ENCODE results near the gene OR7G3.

Gene OR7G3

DNA sequence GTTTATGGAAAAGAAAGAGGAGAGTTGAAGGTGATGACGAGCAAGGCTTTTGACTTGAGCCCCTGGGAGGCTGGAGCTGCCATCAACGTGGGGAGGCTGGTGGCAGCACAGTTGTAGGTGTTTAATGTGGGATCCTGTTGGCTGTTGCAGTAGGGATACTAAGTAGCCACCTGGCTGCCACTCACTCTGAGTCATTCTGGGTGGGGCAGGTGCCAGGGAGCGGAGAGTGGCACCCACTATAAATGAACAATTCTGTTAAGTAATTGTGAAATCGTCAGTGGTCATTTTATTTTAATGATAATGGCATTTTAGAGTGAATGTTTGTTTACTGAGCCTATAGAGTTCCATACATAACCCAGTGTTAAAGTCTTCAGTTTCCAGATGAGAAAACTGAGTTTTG is 23.2 kb upstream of the OR7G3 start:
- no peaks in the 10 kb centered on the region for H3K4me1 ChIP-seq (ENCODE audit: control insufficient read depth, insufficient read depth, low read length, unreplicated experiment)
- H3K36me3 ChIP-seq (ENCODE audit: insufficient read depth, low read length) = peaks cover 37% of the 10 kb centered on the region
- peaks cover 95% of the 10 kb centered on the region for H3K79me2 ChIP-seq (ENCODE audit: control insufficient read depth, insufficient read depth, low read length, unreplicated experiment)

DNA sequence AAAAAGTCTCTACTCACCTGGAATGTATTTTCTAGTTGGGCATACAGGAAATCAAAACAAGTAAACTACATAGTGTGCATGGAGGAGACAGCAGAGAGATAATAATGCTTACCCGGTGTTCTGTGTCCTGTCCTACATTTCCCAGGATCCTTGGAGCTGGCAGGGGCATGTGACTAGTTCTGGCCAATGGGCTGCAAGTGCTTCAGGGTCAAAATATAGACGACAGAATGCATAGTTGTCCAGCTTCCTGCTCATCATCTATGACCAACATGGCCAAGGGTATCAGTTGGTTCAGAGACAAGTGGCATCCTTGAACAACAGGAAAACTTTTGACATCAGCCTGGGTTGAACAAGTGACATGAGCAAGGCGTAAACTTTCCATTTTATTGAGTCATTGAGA is 21.9 kb upstream of the OR7G3 start:
- Histone ChIP-seq H3K36me3 (ENCODE audit: insufficient read depth, low read length) (peaks cover 42% of the 10 kb centered on the region), H3K27me3 (ENCODE audit: insufficient read depth, low read length) (no peaks in the 10 kb centered on the region), H3K4me3 (ENCODE audit: low read depth, low read length) (no peak overlapping the region), H3K27ac (ENCODE audit: low read depth, low read length) (no peak overlapping the region), H3K79me2 (ENCODE audit: control insufficient read depth, insufficient read depth, low read length, unreplicated experiment) (peaks cover 94% of the 10 kb centered on the region), H3K4me1 (ENCODE audit: control insufficient read depth, insufficient read depth, low read length, unreplicated experiment) (no peaks in the 10 kb centered on the region), H2AFZ (ENCODE audit: low read length, unreplicated experiment) (no peak overlapping the region)

More for the DNA sequence above, 23.2 kb upstream of the OR7G3 start:
- Histone ChIP-seq H2AFZ (ENCODE audit: low read length, unreplicated experiment) (no peak overlapping the region), H3K4me3 (ENCODE audit: low read depth, low read length) (no peak overlapping the region), H3K27ac (ENCODE audit: low read depth, low read length) (no peak overlapping the region), H3K27me3 (ENCODE audit: insufficient read depth, low read length) (no peaks in the 10 kb centered on the region)

DNA sequence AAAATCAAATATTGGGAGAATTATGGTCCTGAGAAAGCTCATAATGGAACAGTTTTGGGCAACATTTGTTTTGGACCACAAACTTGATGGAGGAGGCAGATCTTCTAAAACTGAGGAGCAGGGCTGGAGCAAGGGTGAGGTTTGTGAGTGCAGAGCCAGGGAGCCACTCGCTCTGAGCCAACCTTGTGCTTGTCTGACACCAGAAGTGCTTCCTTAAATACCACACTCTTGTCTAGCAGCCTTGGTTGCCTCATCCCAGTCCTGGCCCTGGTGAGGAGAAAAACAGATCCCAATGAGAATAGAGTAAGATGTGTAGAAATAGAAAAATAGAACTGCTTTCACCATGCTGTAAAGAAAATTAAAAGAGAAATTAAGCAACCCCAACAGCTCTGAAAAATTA is 20.1 kb upstream of the OR7G3 start:
- H3K4me3 ChIP-seq (ENCODE audit: low read depth, low read length) = no peak overlapping the region
- peaks cover 95% of the 10 kb centered on the region for H3K79me2 ChIP-seq (ENCODE audit: control insufficient read depth, insufficient read depth, low read length, unreplicated experiment)
- peaks cover 4% of the 10 kb centered on the region for H3K4me1 ChIP-seq (ENCODE audit: control insufficient read depth, insufficient read depth, low read length, unreplicated experiment)
- no peaks in the 10 kb centered on the region for H3K27me3 ChIP-seq (ENCODE audit: insufficient read depth, low read length)
- no peak overlapping the region for H2AFZ ChIP-seq (ENCODE audit: low read length, unreplicated experiment)
- no peak overlapping the region for H3K27ac ChIP-seq (ENCODE audit: low read depth, low read length)
- H3K36me3 ChIP-seq (ENCODE audit: insufficient read depth, low read length) = peaks cover 36% of the 10 kb centered on the region

DNA sequence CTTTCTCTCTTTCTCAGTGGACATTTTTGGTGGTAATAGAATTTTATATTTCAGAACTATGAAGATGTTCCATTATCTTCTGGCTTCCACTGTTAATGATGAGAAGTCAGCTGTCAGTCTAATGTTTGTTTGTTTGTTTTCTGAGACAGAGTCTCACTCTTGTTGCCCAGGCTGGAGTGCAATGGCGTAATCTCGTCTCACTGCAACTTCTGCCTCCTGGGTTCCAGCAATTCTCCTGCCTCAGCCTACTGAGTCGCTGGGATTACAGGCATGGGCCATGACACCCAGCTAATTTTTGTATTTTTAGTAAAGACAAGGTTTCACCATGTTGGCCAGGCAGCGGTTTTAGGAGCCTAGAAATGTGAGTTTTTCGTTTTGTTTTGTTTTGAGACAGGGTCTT is 18.2 kb upstream of the OR7G3 start:
- H3K4me3 ChIP-seq (ENCODE audit: low read depth, low read length) = no peak overlapping the region
- H3K27me3 ChIP-seq (ENCODE audit: insufficient read depth, low read length) = no peaks in the 10 kb centered on the region
- H3K79me2 ChIP-seq (ENCODE audit: control insufficient read depth, insufficient read depth, low read length, unreplicated experiment) = peaks cover 93% of the 10 kb centered on the region
- peaks cover 11% of the 10 kb centered on the region for H3K4me1 ChIP-seq (ENCODE audit: control insufficient read depth, insufficient read depth, low read length, unreplicated experiment)
- H2AFZ ChIP-seq (ENCODE audit: low read length, unreplicated experiment) = no peak overlapping the region
- no peak overlapping the region for H3K27ac ChIP-seq (ENCODE audit: low read depth, low read length)
- H3K36me3 ChIP-seq (ENCODE audit: insufficient read depth, low read length) = peaks cover 30% of the 10 kb centered on the region

DNA sequence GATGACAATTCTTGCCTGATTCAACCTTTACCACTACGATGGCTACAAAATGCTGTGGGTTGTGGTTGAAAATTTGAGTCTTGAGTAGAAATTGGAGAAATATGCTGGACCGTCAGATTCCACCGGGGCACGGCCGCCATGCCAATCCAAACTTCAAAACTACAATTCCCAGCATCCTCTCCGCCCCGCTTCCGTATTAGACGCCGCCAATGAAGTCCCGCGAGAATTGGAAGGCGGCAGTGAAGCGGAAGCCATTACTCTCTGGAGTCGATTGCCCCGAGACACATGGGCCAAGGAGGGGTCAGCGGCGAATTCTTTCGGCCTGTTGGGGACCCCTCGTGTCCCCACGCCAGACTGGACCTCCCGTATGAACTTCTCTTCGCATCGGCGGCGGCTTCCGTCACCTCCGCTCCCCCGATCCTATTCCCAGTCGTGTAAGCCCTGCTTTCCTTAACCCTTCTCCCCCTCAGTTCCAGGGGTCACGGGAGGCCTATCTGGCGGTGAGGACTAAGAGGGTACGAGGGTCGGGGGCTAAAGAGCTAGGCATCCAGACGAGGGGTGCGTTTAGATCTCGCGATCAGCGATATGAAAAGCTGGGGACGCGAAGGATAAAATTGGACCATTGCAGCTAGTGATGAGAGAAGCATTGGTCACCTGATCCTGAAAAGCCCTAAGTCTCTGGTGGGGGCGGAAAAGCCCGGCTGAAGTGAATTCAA is 13.6 kb upstream of the OR7G3 start, which contains the start of gene ZNF317:
Gene ZNF317 (plus strand): TSS at position 239 of the 716 bp plus-strand sequence. CDS start 15,620 bp downstream, outside the sequence.
- Histone ChIP-seq H3K27ac (ENCODE audit: low read depth, low read length) (peak within 1 kb of the TSS; percentile 69), H3K27me3 (ENCODE audit: insufficient read depth, low read length) (no peaks in the 10 kb centered on the region), H3K4me1 (ENCODE audit: control insufficient read depth, insufficient read depth, low read length, unreplicated experiment) (peaks cover 11% of the 10 kb centered on the region), H3K36me3 (ENCODE audit: insufficient read depth, low read length) (peaks cover 17% of the 10 kb centered on the region), H3K4me3 (ENCODE audit: low read depth, low read length) (peak within 1 kb of the TSS; percentile 99), H3K79me2 (ENCODE audit: control insufficient read depth, insufficient read depth, low read length, unreplicated experiment) (peaks cover 50% of the 10 kb centered on the region), H2AFZ (ENCODE audit: low read length, unreplicated experiment) (peak within 1 kb of the TSS; percentile 98)

DNA sequence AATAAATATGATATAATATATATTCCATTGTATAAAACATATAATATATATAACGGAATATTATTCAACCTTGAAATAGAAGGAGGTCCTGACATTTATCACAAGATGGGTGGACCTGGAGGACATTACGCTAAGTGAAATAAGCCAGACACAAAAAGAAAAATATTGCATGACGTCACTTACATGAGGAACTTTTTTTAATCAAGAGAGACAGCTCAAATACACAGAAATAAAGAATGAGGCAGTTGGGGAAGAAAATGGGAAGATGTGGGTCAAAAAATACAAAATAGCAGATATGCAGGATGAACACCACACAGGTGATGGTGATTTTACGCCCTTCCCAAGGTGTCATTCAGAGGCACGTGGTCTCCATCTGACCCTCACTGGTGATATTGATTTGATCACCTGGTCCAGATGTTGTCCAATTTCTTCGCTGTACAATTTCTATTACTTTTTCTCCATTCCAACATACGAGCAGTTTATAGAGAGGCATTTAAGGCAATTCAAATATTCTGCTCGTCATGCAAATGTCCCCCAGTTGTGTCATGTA is 12.9 kb upstream of the OR7G3 start:
- Histone ChIP-seq H3K4me1 (ENCODE audit: control insufficient read depth, insufficient read depth, low read length, unreplicated experiment) (peaks cover 11% of the 10 kb centered on the region), H3K36me3 (ENCODE audit: insufficient read depth, low read length) (peaks cover 13% of the 10 kb centered on the region), H3K27ac (ENCODE audit: low read depth, low read length) (no peak overlapping the region), H3K27me3 (ENCODE audit: insufficient read depth, low read length) (no peaks in the 10 kb centered on the region), H3K79me2 (ENCODE audit: control insufficient read depth, insufficient read depth, low read length, unreplicated experiment) (peaks cover 44% of the 10 kb centered on the region), H2AFZ (ENCODE audit: low read length, unreplicated experiment) (peak overlapping the region; percentile 98), H3K4me3 (ENCODE audit: low read depth, low read length) (peak overlapping the region; percentile 99)

DNA sequence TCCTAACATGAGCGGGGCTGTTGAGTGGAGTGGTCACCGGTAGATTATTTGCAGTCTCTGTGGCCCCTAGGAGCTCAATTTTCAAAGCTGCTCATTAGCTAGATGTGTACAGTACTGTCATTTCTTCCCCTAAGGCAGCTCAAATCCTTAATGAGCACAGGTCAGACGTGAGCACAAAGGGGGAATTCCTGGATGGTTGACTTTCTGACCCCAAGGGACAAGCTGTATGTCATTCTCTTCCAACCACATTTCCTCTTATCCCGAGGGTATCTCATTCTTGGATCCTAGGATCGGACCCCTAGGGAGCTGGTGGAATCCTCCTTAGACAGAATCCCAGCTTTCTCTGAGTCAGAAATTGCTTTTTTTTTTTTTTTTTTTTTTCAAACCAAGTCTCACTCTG is 5.7 kb upstream of the OR7G3 start:
- Histone ChIP-seq H3K36me3 (ENCODE audit: insufficient read depth, low read length) (no peaks in the 10 kb centered on the region), H3K4me1 (ENCODE audit: control insufficient read depth, insufficient read depth, low read length, unreplicated experiment) (peaks cover 5% of the 10 kb centered on the region), H3K4me3 (ENCODE audit: low read depth, low read length) (no peak overlapping the region), H2AFZ (ENCODE audit: low read length, unreplicated experiment) (no peak overlapping the region), H3K27me3 (ENCODE audit: insufficient read depth, low read length) (no peaks in the 10 kb centered on the region), H3K27ac (ENCODE audit: low read depth, low read length) (no peak overlapping the region), H3K79me2 (ENCODE audit: control insufficient read depth, insufficient read depth, low read length, unreplicated experiment) (no peaks in the 10 kb centered on the region)

DNA sequence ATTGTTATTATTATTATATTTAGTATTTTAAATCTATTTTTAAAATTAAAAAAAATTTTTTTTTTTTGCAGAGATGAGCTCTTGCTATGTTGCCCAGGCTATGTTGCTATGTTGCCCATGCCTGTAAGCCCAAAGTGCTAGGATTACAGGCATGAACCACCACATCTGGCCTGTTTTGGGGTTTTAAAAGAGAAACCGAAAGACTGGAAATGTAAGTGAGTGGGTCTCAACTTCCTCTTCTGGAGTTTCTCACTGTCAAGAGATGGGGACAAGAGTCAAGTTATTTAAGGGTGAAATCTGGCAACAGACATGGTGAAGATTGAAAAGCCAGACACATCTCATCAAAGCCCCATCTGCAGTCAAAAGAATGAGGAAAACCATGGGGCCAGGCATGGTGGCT is 4.2 kb upstream of the OR7G3 start:
- no peaks in the 10 kb centered on the region for H3K36me3 ChIP-seq (ENCODE audit: insufficient read depth, low read length)
- no peak overlapping the region for H2AFZ ChIP-seq (ENCODE audit: low read length, unreplicated experiment)
- no peaks in the 10 kb centered on the region for H3K79me2 ChIP-seq (ENCODE audit: control insufficient read depth, insufficient read depth, low read length, unreplicated experiment)
- H3K27ac ChIP-seq (ENCODE audit: low read depth, low read length) = no peak overlapping the region
- no peaks in the 10 kb centered on the region for H3K27me3 ChIP-seq (ENCODE audit: insufficient read depth, low read length)
- no peak overlapping the region for H3K4me3 ChIP-seq (ENCODE audit: low read depth, low read length)
- H3K4me1 ChIP-seq (ENCODE audit: control insufficient read depth, insufficient read depth, low read length, unreplicated experiment) = peaks cover 5% of the 10 kb centered on the region

DNA sequence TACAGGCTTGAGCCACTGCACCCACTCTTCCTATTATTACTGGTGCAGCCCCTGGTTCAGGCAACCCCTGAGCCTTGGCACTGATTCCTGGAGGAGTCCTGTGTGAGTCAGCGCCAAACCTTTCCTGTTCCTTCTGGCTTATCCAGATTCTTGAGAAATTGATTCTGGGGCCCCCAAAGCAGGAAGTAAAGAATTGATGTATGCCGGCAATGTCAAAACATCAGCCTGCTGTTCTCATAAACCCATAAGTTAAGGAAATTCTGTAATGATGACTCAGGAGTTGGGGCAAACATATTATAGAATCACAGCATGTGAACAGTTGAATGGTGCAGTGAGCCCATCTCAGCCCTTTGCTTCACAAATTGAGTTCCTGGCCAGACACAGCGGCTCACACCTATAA is 1.4 kb upstream of the OR7G3 start:
- Histone ChIP-seq H3K27ac (ENCODE audit: low read depth, low read length) (peak overlapping the region; percentile 18; the same call in 1 of the 2 replicates), H3K27me3 (ENCODE audit: insufficient read depth, low read length) (no peaks in the 10 kb centered on the region), H3K4me1 (ENCODE audit: control insufficient read depth, insufficient read depth, low read length, unreplicated experiment) (peaks cover 5% of the 10 kb centered on the region), H3K79me2 (ENCODE audit: control insufficient read depth, insufficient read depth, low read length, unreplicated experiment) (no peaks in the 10 kb centered on the region), H2AFZ (ENCODE audit: low read length, unreplicated experiment) (no peak overlapping the region), H3K4me3 (ENCODE audit: low read depth, low read length) (no peak overlapping the region), H3K36me3 (ENCODE audit: insufficient read depth, low read length) (no peaks in the 10 kb centered on the region)

DNA sequence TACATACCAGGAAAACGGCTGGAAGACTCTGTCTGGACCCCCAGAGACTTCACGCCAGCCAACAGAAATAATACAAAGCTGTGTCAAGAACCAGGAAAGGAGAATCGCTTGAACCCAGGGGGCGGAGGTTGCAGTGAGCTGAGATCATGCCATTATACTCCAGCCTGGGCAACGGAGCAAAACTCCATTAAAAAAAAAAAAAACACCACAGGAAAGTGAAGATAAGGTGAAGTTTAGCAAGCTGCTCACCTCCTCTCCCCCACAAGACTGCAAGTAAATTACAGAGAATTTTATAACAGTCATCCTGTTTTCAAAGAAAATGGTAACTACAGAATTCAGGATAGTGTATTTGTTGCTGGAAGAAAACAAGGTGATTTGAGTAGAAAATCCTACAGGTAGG is 10.2 kb downstream of the OR7G3 start:
- no peak overlapping the region for H2AFZ ChIP-seq (ENCODE audit: low read length, unreplicated experiment)

DNA sequence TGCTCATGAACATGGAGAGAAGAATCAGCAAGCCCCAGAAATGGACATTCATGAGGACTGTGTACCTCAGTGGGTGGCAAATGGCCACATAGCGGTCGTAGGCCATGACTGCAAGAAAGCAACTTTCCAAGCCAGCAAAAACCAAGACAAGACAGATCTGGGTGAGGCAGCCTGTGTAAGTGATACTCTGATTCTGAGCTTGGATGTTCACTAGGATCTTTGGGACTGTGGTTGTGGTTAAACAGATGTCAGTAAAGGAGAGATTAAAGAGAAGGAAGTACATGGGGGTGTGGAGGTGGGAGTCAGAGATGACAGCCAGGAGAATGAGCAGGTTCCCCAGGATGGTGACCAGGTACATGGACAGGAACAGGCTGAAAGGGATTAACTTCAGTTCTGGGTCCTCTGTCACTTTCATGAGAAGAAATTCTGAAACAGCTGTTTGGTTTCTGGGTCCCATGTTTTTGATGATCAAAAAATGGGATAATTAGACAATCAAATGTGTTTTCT is 11.4 kb downstream of the OR7G3 start, which contains the start of gene OR7G1:
Gene OR7G1 (minus strand): TSS at position 457 of the 507 bp plus-strand sequence. CDS start 0 bp downstream, at position 457.
- Histone ChIP-seq H3K36me3 (ENCODE audit: insufficient read depth, low read length) (no peaks in the 10 kb centered on the region), H2AFZ (ENCODE audit: low read length, unreplicated experiment) (no peak within 1 kb of the TSS), H3K27ac (ENCODE audit: low read depth, low read length) (no peak within 1 kb of the TSS), H3K79me2 (ENCODE audit: control insufficient read depth, insufficient read depth, low read length, unreplicated experiment) (no peaks in the 10 kb centered on the region), H3K27me3 (ENCODE audit: insufficient read depth, low read length) (peaks cover 11% of the 10 kb centered on the region; the same call in 1 of the 2 replicates), H3K4me1 (ENCODE audit: control insufficient read depth, insufficient read depth, low read length, unreplicated experiment) (no peaks in the 10 kb centered on the region), H3K4me3 (ENCODE audit: low read depth, low read length) (no peak within 1 kb of the TSS)

More for the DNA sequence above, 10.2 kb downstream of the OR7G3 start:
- no peaks in the 10 kb centered on the region for H3K4me1 ChIP-seq (ENCODE audit: control insufficient read depth, insufficient read depth, low read length, unreplicated experiment)
- H3K4me3 ChIP-seq (ENCODE audit: low read depth, low read length) = no peak overlapping the region
- no peak overlapping the region for H3K27ac ChIP-seq (ENCODE audit: low read depth, low read length)
- no peaks in the 10 kb centered on the region for H3K79me2 ChIP-seq (ENCODE audit: control insufficient read depth, insufficient read depth, low read length, unreplicated experiment)
- no peaks in the 10 kb centered on the region for H3K36me3 ChIP-seq (ENCODE audit: insufficient read depth, low read length)
- peaks cover 11% of the 10 kb centered on the region; the same call in 1 of the 2 replicates for H3K27me3 ChIP-seq (ENCODE audit: insufficient read depth, low read length)

Measured in ACC112 (cell line).